ENCODE data around the gene CCDC183. TPM values are rescaled to one million over a fixed set of nuclear protein-coding genes. Genes with fewer than 3 reads are reported as not detected.

The CCDC183 gene
- total RNA-seq, 1 donor = 0.43 TPM

- no peak for TF ChIP-seq CTCF (IDR thresholded peaks at IDR 0.05; ENCODE audit: insufficient read depth, low read depth, low read length)
- H3K4me3 ChIP-seq (ENCODE audit: low read depth, low read length) = peak overlapping the region; percentile 84
- DNase-seq (ENCODE audit: low read depth) = no peak
Measured at GRCh38 chr9:136808075-136808805, 12.1 kb downstream of the CCDC183 start.

- no peak for TF ChIP-seq CTCF (IDR thresholded peaks at IDR 0.05; ENCODE audit: insufficient read depth, low read depth, low read length)
- H3K4me3 ChIP-seq (ENCODE audit: low read depth, low read length) = peak overlapping the region; percentile 84
- peak; percentile 61 for DNase-seq (ENCODE audit: low read depth)
Measured at GRCh38 chr9:136808806-136809158, 12.6 kb downstream of the CCDC183 start.

- TF ChIP-seq CTCF (IDR thresholded peaks at IDR 0.05; ENCODE audit: insufficient read depth, low read depth, low read length) = no peak
- no peak for DNase-seq (ENCODE audit: low read depth)
- H3K4me3 ChIP-seq (ENCODE audit: low read depth, low read length) = no peak overlapping the region
Measured at GRCh38 chr9:136814725-136815421, 18.7 kb downstream of the CCDC183 start.

DNA sequence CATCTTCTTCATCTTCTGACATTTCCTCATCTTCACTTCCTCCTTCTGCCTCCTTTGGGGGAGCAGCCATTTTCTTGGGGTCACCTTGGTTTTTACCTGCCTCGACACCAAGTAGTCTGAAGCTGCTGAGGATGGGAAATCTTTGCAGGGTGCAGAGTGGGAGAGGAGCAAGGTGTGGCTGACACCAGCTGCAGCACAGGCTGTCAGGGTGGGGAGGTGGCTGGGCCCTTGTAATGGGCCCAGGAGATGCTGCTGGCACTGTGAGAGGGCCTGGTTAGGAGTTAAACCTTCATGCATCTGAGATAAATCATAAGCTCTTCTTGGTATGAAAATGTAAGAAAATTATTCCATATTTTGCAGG lies 19.3 kb downstream of the CCDC183 start:
- H3K4me3 ChIP-seq (ENCODE audit: low read depth, low read length) = no peak overlapping the region
- no peak for DNase-seq (ENCODE audit: low read depth)
- no peak for TF ChIP-seq CTCF (IDR thresholded peaks at IDR 0.05; ENCODE audit: insufficient read depth, low read depth, low read length)

DNA sequence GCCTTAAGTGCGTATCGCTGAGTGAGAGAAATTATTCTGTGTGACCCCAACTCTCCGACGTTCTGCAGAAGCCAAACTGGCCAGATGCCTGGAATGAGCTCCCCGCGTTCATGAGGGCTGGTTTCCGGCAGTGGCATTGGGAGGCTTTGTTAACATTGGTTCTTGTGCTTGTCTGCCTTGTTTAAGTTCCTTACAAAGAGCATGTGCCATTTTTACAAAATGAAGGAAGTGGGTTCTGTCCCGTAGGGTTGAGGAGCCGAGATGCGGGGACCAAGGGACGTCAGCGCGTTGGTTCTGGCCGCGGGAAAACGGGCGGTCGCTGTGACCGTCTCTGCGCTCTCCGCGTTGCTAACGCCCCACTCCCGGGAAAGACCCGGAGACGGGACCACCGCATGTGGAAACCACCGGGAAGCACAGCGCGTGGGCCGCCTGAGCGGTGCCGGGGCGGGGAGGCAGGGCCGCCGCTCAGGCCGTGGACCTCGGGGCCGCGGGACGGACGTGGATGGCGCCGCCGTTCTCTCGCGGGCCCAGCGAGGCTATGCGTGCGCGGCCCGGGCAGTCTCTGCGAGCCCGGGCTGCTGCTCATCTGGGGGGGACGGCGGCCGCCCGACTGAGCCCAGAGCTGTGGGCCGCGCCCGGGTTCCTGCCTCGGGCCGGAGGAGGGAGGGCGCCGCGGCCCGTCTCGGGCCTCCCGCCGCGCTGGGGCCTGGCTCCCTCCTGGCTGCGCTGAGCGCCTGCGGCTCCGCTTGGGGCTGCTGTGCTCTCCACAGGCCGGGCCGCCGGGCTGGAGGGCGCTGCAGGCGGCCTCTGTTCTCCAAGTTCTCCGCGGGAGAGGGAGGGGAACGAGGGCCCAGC lies 25.1 kb downstream of the CCDC183 start:
- DNase-seq (ENCODE audit: low read depth) = peak; percentile 20

More for the DNA sequence above, 25.1 kb downstream of the CCDC183 start:
- H3K4me3 ChIP-seq (ENCODE audit: low read depth, low read length) = no peak overlapping the region
- no peak for TF ChIP-seq CTCF (IDR thresholded peaks at IDR 0.05; ENCODE audit: insufficient read depth, low read depth, low read length)
